Midbrain (tissue), 1 donor: Measurements from ENCODE around the gene TNNC1.

Experiments used
- DNase-seq: peaks from one replicate; lab custom pipeline; 2025; lab: John Stamatoyannopoulos, UW

TNNC1 gene

DNA sequence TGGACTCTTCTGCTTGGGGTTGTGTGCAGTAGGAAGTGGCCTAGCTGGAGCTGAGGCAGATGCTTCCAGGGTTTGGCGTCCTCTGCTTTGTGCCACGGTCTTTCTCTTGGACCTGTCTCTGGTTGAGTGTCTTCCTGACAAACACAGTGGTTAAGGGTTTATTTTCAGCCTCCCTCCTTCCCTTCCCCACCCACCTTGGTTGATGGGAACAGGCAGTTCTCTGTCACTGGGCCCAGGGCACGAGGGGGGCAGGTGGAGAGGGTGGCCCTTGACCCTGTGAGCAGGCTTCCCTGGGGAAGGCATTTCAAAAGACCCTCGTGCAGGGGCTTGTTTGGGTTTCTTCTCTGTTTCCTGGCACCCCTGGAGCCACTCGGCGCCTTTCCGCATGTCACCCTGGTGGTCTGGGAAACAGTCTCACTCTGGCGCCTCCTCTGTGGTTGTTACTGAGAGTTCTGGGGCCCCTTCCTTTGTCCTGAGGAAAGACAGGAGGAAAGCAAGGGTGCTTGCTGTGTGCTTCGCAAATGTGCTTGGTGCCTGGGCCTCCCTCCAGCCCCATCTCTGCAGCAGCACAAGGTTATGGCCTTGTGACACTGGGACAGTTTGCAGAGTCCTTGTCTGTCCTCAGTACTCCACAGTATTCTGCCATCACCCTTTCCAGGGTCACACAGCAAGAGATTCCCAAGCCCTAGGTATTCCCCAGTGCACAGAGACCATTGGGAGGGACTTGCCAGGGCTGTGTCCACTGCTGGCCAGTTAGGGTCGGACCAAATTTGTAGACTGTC, 31.0 kb upstream of the TNNC1 start:
- no peak for DNase-seq

DNA sequence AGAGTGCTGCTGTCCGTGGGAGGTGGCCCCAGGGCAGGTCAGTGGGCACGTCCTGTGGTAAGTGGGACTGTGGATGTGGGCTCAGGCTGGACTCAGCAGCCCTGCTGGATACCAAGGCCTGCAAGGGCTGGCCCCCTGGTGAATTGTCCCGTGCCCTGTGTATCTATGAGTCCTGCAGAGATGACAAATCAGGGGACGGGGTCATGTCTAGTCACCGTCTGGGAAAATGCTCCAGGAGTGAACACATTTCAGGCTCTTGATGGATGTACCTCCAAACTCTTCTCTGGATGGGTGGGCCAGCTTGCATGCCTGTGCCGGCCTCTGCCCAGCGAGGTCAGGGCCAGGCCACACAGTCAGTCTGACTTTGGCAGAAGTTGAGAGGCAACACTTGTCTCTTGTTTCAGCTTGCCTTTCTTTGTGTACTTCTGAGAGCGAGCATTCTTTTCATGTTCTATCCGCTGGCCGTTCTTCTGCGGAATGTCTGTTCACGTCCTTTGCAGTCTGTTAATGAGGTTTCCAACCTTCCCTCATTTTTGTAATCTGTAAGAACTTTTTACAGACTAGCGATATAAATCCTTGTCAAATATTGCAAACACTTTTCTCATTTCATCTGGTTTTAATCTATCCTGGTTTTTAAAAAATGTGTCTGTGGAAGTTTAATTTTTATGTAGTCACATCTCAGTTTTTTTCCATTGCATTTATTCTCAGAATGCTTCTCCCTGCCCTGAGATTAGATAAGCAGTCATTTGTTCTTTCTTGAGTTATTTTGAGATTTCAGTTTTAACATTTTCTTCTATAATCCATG, 29.9 kb upstream of the TNNC1 start:
- no peak for DNase-seq

DNA sequence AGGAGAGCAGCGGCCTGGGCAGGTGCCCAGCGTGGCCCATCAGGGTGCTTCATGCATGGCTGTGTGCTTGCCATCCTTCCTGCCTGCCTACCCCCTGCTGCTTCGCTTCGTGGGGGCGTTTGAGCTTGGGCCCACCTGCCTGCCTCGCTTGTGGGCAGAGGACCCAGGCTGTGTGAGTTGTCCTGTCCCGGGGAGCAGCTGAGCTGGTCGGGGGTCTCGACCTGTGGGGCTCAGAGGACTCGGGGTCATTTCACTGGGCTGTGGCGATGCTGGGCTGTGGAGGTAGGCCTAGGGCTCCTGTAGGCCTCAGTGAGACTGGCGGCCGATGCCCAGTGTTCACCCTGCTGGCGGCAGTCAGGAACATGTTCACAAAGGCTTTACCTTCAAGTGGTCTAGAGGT, 29.2 kb upstream of the TNNC1 start:
- DNase-seq: no peak

DNA sequence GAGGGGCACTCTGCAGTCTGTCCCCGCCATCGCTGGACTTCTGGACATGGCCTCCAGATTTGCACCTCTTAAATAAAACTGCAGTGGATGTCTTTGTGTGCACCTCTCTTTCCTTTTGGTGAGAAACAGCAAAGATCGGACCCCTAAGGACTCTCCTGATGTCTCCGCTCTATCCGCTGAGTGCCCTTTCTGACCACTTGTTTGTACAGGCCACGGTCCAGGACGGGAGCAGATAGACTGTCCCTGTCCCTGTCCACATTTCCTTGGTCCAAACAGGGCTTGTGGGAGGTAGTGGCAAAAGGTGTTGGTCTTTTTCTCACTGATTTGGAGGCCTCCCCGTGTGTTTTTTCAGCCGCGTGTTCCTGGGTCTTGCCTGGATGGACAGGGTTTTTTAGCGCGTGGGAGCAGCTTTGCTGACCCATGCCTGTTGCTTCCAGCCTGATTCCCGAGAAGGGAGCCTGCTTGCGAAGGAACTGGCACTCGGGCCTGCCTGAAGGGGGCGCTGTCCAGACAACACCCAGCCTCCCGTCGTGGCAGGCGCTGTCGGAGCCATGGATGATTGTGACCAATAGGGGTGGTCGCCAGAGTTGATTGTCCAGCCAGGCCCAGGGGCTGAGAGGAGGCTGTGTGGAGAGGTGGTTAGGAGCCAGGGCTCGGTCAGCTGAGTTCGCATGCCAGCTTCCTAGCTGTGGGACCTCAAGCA, 28.1 kb upstream of the TNNC1 start:
- DNase-seq: no peak

DNA sequence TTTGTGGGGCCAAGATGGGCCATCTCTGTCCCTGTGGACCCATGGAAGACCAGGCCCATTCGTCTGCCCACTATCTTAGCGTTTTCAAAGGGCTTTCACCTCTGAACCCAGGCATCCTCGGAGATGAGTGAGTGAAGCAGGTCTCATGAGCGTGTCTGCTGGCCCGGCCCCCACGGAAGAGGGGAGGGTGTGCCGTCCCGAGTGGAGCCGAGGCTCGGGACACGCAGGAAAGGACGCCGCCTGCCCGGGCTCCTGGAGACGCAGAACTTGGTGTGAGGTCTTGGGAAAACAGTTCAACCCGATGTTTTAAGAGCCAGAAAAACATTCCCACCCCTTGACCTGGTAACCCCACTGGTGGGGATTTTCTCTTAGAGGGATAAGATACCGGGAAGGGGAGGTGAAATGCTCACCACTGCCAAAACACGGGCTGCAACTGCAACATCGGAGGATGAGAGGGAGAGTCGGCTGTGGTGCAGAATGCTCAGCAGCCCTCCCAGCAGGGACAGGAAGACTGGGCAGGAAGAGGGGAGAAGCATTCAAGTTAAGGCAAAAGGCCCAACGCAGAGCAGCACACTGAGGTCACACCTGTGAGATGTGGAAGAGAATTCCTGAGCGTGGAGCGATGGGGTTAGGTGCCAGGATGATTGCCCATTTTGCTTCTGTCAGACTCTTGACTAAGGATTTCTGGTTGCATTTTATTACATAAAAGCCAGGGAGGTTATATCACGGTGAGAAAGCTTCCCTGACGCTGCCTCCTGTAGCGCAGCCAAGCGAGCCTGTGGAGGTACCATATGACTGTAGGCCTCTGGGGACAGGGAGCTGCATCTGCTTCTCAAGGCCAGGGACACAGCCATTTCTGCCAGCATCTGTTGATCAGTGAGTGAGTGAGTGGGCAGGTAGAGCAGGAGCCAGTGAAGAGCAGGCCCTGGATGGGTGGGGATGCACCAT, 27.2 kb upstream of the TNNC1 start:
- no peak for DNase-seq

DNA sequence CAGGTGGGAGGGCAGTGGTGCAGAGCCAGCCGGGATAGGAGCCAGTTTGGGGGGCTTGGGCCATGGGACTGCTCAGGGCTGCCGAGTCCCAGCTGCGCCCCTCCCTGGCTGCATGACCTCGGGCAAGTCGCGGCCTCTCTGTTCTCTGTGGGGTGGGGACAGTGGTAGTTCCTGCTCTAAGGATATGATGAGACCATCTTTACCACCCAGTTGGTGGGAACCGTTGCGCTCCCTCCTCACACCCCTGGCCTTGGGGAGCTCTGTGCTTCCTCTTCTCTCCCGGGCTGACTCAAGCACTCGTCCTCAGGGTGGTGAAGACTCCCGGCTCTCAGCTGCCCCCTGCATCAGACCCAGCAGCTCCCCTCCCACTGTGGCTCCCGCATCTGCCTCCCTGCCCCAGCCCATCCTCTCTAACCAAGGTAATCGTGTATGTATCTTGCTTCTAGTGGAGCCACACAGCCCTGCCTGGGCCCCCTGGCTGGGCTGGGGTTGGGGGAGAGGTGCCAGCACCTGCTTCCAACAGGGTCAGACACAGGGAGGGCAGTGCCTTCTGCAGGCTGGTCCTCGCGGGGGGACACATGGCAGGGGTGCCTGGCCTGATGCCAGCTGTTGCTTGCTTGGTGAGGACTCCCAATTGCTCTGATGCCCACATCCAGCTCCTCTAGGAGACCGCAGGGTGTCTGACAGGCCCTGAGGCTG, 26.2 kb upstream of the TNNC1 start:
- DNase-seq: no peak

DNA sequence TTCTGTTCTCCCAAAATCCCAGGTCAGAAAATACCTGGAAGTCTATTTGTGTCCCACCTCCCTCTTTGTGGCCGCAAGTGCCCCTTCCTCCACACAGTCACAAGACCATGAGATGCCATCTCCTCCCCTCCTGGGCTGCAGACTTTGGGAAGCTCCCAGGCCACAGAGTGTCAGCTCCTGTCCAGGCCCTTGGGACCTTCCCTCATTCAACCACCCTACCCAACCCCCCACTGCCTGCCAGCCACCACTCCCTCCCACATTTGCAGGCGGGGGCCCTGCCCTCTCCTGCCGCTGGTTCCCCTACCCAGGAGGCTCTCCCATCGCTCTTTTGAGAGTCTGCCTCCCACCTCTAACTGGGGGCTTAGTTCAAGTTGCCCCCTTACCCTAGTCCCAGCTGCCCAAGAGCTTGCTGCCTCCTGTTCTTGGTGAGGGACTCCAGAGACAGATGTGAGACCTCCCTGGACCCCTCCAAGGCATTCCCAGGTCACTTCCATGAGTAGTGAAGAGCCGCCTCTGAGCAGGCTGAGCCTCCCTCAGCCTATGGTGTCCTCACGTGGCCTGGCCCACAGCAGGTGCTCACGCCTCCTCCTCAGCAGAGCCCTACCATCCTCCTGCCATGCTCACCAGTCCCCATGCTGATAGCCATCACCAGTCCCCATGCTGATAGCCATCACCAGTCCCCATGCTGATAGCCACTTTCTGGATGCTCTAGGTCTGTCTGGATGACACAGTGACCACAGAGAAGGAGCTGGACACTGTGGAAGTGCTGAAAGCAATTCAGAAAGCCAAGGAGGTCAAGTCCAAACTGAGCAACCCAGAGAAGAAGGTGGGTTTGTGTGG, 25.4 kb upstream of the TNNC1 start:
- DNase-seq: no peak

DNA sequence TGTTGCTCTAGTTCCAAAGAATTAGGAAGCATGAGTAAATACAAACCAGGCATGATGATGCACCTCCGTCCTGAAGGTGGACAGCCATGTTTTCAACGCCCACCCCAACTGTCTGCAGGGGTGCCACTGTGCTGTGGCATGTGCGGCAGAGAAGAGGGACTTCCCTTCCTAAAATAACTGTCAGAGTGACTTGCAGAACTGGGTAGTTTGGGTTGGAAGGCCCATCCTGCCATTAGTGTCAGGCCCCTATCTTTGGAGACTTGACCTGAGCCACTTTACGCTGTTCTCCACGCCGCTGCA, 23.9 kb upstream of the TNNC1 start:
- DNase-seq: no peak

DNA sequence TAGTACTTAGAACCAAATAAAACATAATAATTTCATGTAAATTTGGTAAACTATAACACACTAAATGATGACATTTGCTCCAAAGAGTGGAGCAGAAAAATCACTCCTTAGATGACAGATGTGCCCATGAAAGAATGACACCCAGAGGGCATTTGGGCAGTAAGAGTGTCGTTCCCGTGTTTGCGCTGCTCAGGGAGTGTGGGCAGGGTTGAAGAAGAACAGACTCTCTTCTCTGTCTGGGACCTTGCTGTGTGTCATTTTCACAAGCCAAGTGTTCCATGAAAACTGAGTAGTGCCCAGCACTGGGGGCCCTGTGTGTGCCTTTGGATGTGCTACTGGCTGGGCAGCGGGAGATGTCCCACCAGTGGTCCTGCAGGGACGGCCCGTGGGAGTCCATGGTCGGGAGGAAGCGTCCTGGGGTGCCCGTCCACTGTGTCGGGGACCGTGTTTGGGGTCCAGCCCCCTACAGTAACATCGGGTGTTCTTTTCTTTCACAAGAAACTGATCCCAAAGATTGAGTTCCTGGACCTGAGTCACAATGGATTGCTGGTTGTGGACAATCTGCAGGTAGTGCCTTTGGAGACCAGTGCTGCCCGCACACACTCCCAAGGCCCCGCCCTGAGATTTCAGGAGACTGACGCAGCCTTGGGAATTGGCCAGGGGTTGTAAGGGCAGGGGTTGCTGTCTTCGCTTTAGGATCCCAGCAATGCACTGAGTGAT, 23.4 kb upstream of the TNNC1 start:
- DNase-seq: no peak

DNA sequence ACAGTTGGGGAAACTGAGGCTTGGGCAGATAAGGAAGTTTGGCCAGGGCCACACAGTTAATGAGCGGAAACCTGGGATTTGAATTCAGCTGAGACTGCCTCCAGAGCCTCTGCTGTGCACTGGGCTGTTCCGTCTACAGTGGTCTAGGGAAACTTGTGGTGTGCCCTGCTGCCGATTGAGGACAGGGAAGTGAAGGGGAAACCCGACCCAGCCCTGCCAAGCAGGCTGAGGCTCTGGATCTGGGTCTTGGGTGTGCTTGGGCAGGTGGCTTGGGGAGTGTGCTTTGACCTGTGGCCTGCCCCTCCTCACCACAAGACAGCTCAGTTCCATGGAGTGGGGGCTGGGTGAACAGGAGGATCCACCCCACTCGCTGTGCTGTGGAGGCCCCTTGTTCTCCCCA, 19.2 kb upstream of the TNNC1 start:
- DNase-seq: no peak

DNA sequence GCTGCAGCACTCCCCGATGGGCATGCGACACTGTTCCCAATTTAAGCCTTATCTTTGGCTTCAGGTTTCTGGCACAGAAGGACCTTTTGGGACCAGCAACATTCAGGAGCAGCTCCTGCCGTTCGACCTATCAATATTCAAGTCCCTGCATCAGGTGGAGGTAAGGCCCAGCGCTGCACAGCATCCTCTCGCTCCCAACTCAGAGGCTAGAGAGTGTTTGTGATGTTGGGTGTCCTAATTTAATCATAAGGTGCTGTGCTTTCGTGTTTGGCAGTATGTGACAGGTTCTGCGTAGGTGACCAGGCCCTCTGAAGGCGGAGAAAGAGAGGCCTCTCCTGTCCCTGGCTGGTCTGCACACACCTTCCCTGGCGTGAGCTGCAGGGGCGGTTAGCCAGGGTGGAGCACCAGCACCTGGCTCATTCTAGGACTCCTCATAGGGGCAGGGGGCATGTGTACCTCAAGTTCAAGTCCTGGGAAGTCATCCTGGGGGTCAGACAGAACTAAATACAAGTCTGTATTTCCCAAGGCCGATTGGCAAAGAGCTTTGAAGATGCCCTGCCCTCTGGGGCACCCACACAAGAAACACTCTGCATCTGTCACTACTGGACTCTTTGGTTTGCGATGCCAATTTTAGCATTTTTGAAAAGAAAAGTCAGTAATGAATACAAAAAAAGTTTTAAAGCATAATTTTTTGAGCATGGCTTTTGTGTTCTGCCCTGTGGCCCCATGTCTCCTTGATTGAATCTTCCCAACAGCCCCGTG, 18.6 kb upstream of the TNNC1 start:
- DNase-seq: no peak

DNA sequence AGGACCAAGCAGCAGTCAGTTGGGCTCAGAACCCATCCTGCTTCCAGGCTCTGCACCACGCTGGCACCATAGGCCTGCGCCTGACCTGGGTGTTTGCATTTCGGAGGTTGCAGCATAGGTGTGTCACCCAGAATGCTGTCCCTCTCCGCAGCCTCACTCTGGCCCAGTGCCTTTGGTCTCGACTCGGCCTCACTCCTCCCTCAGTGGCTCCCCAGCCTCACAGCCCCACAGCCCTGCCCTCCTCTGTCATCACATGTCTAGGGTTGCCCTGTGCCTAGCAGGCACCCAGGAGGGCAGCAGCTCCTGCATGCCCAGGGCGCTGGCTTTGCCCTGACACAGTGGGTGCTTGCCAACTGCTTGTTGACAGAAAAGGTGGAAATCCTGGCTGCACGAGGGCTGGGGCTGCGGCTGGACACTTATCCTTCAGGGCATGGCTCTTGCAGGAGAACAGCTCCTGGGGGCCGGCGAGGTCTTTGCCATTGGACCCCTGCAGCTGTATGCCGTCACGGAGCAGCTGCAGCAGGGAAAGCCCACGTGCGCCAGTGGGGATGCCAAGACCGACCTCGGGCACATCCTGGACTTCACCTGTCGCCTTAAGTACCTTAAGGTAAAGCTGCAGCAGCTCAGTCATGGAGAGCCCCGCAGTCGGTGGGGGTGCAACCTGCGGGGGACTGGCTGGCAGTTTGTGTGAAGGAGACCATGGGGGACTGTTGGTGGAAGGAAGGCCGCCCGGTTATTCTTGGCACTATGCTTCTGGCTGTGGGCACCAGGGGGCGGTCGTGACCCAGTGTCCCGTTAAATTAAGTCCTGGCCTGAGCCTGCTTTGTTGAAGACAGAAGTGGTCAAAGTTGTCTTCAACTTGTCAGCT, 17.8 kb upstream of the TNNC1 start:
- DNase-seq: peak; percentile 49

DNA sequence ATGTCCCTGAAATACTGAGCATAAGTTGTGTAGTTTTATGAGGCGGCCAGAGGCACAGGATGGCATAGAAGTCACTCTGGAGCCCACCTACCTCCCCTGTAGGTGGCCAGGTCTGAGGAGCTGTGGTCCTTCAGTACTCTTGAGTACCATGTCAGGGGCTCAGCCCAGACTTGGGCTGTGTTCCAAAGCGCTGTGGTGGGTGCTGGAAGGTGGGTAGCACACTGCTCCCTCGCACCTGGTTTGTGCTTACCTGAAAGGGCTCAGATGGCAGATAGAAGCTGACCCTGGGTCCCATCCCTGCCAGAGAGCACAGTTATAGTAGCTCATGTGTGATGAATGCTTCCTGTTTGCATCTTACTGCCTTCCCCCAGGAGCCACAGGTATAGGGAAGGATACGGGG, 17.1 kb upstream of the TNNC1 start:
- DNase-seq: no peak

DNA sequence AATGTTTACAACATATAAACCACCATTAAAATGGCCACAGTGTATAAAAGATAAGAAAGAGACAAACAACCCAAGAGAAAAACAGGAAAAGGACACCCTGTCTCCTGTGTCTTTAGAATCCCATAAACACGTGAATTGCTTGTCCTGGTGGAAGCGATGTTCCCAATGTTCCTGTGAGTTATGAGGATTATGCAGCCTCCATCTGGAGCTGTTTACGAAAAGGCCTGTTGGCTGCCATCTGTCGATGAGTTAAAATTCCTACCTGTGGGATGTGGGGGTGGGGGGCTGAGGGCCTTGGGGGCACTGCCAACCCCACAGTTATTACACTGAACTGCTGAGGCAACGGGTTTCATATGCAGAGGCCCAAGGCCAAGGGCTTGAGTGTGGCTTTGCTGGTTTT, 15.2 kb upstream of the TNNC1 start:
- DNase-seq: no peak

DNA sequence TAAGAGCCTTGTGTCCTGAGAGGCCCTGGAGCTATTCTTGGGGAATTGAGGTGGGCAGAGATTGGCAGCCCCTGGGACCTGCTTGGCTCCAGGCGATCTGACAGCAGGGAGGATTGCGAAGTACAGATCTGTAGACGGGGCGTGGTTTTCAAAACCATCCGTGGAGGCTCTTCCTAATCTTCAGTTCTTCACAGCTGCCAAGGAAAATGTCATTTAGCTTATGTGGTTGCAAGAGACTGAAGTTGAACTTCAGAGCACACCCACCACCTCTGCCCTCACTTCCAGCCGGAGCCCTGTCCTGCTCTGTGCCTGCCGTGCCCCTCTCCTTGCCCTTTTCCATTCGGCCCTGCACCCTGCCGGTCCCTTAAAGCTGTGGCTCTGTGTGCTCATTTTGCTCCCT, 14.5 kb upstream of the TNNC1 start:
- no peak for DNase-seq

DNA sequence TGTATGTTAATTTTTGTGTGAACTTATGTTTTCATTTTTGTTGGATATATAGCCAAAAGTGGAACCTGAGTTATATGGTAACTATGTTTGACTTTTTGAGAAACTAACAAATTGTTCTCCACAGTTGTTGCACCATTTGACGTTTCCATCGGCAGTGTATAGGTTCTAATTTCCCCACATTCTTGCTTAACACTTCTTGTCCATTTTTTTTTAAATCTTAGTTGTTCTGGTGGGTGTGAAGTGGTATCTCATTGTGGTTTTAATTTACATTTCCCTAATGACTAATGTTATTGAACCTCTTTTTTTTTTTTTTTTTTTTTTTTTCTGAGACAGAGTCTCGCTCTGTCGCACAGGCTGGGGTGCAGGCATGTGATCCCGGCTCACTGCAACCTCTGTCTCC, 9.6 kb upstream of the TNNC1 start:
- no peak for DNase-seq

DNA sequence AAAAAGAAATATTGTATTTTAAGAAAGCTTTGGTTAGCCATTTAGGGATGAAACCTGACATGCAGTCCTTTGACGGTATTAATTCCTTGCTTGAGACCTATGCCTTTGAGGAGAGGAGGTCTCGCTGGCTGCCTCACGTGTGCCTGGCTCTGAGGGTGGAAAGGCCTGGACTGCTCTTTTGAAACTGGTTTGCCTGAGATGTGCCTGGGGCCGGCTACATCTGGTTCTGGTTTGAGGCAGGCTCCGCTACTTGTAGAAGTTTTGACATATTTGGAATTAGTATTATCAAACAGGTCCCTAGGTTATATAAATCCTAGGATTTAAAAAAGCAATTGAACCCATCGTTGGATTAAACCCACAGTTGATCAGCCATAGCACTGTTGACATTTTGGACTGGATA, 8.0 kb upstream of the TNNC1 start:
- DNase-seq: no peak
